Naive thymus-derived CD8-positive, alpha-beta T cell (primary cell): ENCODE measurements around the gene KCNE4. TPM values are rescaled to one million over a fixed set of nuclear protein-coding genes. Genes with fewer than 3 reads are reported as not detected.

Experiments used
- ATAC-seq, 2 donors: fragments of 150-1000 bp; cut with Tn5 transposase in 1 of 2; sonication (Bioruptor Pico), chemical (Tn5 transposase) in 1 of 2; 1 replicate in 1 of 2; 2 replicates in 1 of 2; pipeline ENCODE4 v1.10.0; 2021; ENCODE audit warnings: mild to moderate bottlenecking in 2 of 2, moderate library complexity in 2 of 2
- POLR2A ChIA-PET: fragments of 350-600 bp; sonication (Branson Sonifier 250); formaldehyde crosslinking; loops from one replicate; lab custom pipeline; 2021; ENCODE audit warnings: antibody characterized with exemption; lab: Charles Lee
- DNase-seq, 10 donors: peaks; one replicate each; pipeline versions ENCODE4 v3.0.0 to v3.0.0-alpha.2; 2020 to 2022
- H3K27ac Mint-ChIP-seq, 10 donors: one replicate each; pipeline ENCODE4 v1.8.0; 2020 to 2022; ENCODE audit warnings: mild to moderate bottlenecking in 10 of 10, mixed read lengths in 10 of 10, moderate library complexity in 4 of 10, inconsistent platforms in 1 of 10
- H3K27me3 Mint-ChIP-seq, 5 donors: one replicate each; pipeline ENCODE4 v1.8.0; 2021 to 2022; ENCODE audit warnings: mixed read lengths in 5 of 5
- H3K36me3 Mint-ChIP-seq, 3 donors: one replicate each; pipeline ENCODE4 v1.8.0; 2020 to 2022; ENCODE audit warnings: mixed read lengths in 3 of 3, mild to moderate bottlenecking in 2 of 3, inconsistent platforms in 1 of 3
- H3K4me1 Mint-ChIP-seq, 4 donors: one replicate each; pipeline ENCODE4 v1.8.0; 2021 to 2022; ENCODE audit warnings: mixed read lengths in 4 of 4
- H3K4me3 Mint-ChIP-seq, 10 donors: one replicate each; pipeline ENCODE4 v1.8.0; 2020 to 2022; ENCODE audit warnings: mild to moderate bottlenecking in 10 of 10, mixed read lengths in 10 of 10, moderate library complexity in 6 of 10, inconsistent platforms in 1 of 10
- H3K9me3 Mint-ChIP-seq, 9 donors: one replicate each; pipeline ENCODE4 v1.8.0; 2020 to 2022; ENCODE audit warnings: mixed read lengths in 9 of 9, mild to moderate bottlenecking in 3 of 9, inconsistent platforms in 1 of 9, moderate library complexity in 1 of 9
- polyA plus RNA-seq, 3 donors: library from polyadenylated mRNA; unstranded; fragments of 300-500 nt; fragmentation: Illumina TruSeq; gene quantifications; one replicate each; pipeline ENCODE4 v1.2.3, GENCODE V29; 2021
- total RNA-seq, 8 experiments: library from RNA in 2 of 8; stranded (reverse) in 2 of 8; gene quantifications; one replicate each; pipeline ENCODE4 v1.2.3 and lab custom pipeline; 2021 to 2026

KCNE4 gene
- total and polyA plus RNA-seq, 5 experiments from 2014 or later = not detected

DNA sequence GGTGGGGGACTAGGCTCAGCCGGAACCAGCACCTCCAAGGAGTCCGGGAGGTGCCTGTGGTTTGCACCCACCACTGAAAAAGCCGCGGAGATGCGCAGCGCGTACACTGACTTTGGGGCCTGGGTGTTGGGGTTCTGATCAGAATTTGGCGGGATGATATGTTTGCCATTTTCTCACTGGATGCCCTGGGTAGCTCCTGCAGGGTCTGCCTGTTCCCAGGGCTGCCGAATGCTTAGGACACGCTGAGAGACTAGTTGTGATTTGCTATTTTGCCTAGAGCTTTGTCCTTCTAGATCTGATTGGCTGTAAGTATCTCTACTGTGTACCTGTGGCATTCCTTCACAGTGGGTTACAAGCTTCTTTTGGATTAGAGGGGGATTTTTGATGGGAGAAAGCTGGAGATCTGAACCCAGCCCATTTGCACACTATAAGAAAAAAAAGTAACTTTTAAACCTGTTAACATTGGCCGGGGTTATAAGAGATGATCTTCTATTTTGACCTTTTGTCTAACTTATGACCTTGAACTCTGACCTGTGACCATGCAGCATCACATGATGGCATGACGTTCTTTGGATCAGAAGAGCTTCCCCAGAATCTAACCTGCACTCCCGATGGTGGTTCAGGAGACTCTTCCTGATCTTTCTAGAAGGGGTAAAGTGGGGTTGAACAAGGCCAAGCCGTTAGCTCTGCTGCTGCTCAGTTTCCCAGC lies 1.6 kb downstream of the KCNE4 start:
- Mint-ChIP-seq H3K4me3 (no peak overlapping the region), H3K27me3 (peaks cover 6 to 56% (median 14%) of the 10 kb centered on the region in 5 donors), H3K36me3 (no peaks in the 10 kb centered on the region), H3K27ac (no peak overlapping the region), H3K4me1 (peaks cover 0 to 1% (median 0%) of the 10 kb centered on the region in 4 donors), H3K9me3 (peaks cover 0 to 2% (median 0%) of the 10 kb centered on the region in 9 donors)
- POLR2A ChIA-PET = no interaction called here
- DNase-seq (no peak), ATAC-seq (no peak)

DNA sequence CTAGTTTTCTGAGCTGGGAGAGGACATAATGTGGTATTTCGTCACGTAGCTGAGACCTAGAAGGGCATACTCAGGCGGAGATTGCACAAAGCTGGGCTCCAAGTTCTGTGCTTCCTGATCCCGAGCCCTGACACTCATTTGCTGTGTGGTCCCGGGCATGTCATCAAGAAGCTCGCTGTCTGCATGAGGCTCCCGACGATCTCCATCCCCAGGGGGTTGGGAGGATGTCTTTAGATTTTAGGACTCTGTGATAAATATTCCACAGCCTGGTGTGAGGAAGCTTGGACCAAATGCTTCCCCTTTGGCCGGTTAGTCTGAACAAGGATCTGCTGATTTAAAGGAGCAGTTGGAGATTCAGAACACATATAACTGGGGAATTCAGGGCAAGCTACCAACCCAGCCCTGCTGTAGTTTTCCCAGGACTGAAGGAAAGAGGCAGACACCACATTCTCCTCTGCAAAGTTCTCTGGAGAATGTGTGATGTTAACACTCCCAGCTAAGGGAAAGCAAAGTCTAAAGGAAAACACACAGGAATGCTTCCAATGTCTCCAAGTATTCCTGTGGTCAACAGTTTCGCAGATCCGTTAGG lies 2.3 kb downstream of the KCNE4 start:
- DNase-seq (no peak), ATAC-seq (no peak)
- Mint-ChIP-seq H3K4me3 (no peak overlapping the region), H3K36me3 (no peaks in the 10 kb centered on the region), H3K27me3 (peaks cover 6 to 56% (median 14%) of the 10 kb centered on the region in 5 donors), H3K27ac (no peak overlapping the region), H3K9me3 (peaks cover 0 to 2% (median 0%) of the 10 kb centered on the region in 9 donors), H3K4me1 (peaks cover 0 to 1% (median 0%) of the 10 kb centered on the region in 4 donors)
- POLR2A ChIA-PET = no interaction called here

DNA sequence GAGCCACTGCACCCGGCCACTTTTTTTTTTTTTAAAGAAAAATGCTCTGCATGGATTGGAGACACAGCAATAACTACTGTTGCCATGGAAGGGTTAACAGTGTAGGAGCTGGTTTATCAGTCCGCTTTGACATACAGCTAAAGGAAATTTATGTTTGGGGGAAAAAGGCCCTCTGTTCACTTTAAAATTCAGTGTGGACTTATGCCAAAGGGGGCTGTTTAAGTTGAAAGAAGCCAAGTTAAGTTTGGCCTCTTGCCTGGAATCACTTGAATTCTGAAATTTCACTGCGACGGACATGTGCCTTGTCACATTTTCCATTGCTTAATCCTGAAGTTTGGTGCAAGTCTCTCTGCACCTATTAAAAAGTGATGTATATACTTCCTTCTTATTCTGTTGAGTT lies 3.1 kb downstream of the KCNE4 start:
- ATAC-seq = no peak
- Mint-ChIP-seq H3K27me3 (peaks cover 7 to 55% (median 14%) of the 10 kb centered on the region in 5 donors), H3K4me3 (no peak overlapping the region), H3K27ac (no peak overlapping the region), H3K9me3 (peaks cover 0 to 2% (median 0%) of the 10 kb centered on the region in 9 donors), H3K36me3 (no peaks in the 10 kb centered on the region), H3K4me1 (peaks cover 0 to 1% (median 0%) of the 10 kb centered on the region in 4 donors)
- no peak for DNase-seq
- POLR2A ChIA-PET = no interaction called here

DNA sequence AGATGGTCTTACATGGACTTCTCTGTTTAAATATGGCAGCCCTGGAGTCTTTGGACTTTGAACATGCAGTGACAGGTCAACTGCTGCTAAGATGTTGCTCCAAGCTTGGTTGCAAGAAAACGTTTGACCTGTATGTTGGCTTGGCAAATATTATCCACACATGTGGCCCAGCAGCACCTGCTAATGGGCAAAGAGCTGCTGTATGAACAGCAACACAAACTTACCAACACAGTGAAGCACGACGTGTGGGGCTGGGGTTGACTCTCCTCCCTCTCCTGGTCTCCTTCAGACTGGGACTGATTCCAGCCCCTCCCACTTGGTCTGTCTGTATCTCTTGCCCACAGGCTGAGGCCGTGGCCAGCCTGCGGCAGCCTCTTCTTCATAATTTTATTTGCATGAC lies 3.8 kb downstream of the KCNE4 start:
- ATAC-seq = no peak
- POLR2A ChIA-PET = no interaction called here

DNA sequence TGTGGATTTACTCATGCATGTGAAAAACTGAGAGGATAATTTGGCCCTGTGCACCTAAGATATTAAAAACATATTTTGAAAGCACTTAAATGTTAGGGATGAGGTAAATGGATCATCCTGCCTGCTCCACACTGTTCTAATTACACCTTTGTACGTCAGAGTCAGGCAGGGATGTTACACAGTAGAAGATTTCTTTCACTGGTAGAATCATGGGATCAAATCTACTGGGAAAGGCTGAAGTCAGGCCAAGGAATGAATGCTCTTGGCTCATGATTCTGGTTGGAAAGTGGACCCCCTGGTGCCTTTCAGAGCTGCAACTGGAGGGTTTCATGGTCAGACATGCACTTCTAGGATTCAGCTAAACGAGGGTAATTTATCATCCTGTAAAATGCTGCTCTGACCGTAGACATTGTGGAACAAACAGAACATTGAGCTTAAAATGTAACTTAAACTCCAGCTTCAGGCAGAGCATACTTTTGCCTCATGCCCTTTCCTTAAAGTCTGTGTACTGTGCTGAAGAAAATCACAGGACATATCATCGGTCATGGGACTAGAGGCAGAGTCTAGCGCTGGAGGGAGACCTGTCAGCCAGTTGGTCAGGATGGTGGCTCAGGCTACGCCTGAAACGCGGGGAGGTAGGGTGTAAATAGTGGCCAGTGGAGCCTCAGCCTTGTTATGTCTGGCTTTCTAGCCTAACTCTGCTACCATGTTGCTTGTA lies 4.9 kb downstream of the KCNE4 start:
- no peak overlapping the region for H3K4me3 Mint-ChIP-seq
- no peaks in the 10 kb centered on the region for H3K36me3 Mint-ChIP-seq
- DNase-seq (no peak), ATAC-seq (no peak)
- H3K4me1 Mint-ChIP-seq = no peaks in the 10 kb centered on the region
- no peaks in the 10 kb centered on the region for H3K9me3 Mint-ChIP-seq
- POLR2A ChIA-PET = no interaction called here
- H3K27ac Mint-ChIP-seq = no peak overlapping the region
- peaks cover 5 to 55% (median 9%) of the 10 kb centered on the region in 5 donors for H3K27me3 Mint-ChIP-seq

More for the DNA sequence above, 3.8 kb downstream of the KCNE4 start:
- Mint-ChIP-seq H3K36me3 (no peaks in the 10 kb centered on the region), H3K27me3 (peaks cover 6 to 55% (median 9%) of the 10 kb centered on the region in 5 donors), H3K27ac (no peak overlapping the region), H3K9me3 (peaks cover 0 to 2% (median 0%) of the 10 kb centered on the region in 9 donors), H3K4me3 (no peak overlapping the region), H3K4me1 (peaks cover 0 to 1% (median 0%) of the 10 kb centered on the region in 4 donors)
- no peak for DNase-seq

DNA sequence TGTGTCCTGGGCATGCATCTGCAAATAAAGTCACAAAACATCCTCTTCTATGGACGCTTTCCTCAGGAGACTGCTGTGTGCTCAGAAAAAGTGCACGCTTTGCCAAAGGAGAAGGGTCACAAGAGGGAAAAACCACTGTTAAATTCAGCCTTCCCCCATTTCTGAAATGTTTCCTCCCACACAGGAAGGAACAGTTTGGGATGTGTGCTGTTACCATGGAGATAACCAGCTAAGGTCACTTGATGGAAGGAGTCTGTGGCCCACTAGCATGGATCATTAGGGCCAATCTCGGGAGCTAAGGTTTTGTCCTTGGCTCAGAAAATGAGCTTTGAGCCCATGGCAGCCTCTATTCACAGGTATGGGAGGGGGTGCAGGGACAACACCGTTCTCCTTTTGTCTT lies 5.6 kb downstream of the KCNE4 start:
- POLR2A ChIA-PET = no interaction called here
- Mint-ChIP-seq H3K9me3 (no peaks in the 10 kb centered on the region), H3K4me1 (no peaks in the 10 kb centered on the region), H3K27me3 (peaks cover 5 to 53% (median 11%) of the 10 kb centered on the region in 5 donors), H3K36me3 (no peaks in the 10 kb centered on the region), H3K4me3 (no peak overlapping the region), H3K27ac (no peak overlapping the region)
- ATAC-seq = no peak
- DNase-seq = no peak

DNA sequence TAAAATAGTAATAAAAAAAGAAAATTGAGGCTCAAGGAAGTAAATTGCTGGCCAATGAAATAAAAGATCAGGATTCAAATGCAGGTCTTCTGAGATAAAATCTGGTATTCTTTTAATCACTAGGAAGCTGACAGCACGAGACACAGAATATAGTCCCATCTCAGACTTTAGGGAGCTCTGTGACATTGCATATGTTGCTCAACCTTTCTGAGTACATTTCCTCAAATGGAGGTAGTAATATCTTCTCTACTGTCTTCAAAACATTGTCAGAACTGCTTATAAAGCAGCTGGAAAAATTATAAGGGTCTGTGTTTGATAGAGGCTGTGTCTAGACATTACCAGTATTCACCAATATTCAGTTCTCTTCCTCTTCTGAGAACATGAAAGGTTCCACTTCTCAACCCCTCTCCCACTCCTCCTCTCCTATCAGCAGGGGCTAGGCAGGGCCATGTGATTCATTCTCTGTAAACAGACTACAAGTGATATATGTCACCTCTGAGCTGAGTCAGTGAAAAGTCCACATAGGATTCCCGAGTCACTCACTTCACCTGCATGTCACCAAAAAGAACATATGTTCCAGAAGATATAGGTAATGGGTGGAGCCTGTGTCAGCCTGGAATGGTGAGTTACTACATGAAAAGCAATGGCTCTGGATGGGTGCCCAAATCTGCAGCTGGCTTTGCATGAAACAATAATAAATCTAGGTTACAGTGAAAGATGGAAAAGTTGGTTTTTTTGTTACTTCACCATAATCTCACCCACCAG lies 7.1 kb downstream of the KCNE4 start:
- Mint-ChIP-seq H3K9me3 (no peaks in the 10 kb centered on the region), H3K36me3 (no peaks in the 10 kb centered on the region), H3K4me3 (no peak overlapping the region), H3K27me3 (peaks cover 7 to 56% (median 11%) of the 10 kb centered on the region in 5 donors), H3K27ac (no peak overlapping the region), H3K4me1 (no peaks in the 10 kb centered on the region)
- ATAC-seq (no peak), DNase-seq (no peak)
- POLR2A ChIA-PET = no interaction called here

DNA sequence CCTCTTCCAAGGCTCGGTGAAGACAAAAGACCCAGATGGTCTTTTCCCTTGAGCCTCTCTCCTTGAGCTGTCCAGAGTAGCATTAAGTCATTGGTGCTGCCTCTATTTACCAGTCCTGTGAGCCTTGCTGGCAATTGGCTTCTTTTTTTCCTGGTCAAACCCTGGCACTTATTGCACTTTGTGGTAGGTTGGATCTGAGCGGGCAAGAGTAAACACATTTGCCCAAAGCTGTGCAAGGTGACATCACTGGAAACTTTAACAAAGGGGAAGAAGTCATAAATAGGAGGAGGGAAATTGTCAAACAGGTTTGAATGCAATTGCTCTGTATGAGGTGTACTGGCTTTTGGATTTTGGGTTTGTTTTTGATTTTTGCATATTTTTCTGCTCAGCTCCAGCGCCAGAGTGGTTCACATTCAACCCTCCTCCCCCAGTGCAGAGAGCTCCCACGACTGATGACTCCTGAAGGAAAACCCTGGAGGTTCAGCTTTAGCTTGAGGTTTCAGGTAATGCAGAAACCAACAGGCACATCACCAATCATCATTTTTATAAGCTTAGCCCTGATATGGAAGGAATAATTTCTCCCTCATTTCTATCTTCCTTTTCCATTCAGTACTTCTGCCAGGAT lies 8.3 kb downstream of the KCNE4 start:
- Mint-ChIP-seq H3K36me3 (no peaks in the 10 kb centered on the region), H3K27ac (no peak overlapping the region), H3K27me3 (peaks cover 10 to 51% (median 11%) of the 10 kb centered on the region in 5 donors), H3K4me1 (no peaks in the 10 kb centered on the region), H3K4me3 (no peak overlapping the region), H3K9me3 (no peaks in the 10 kb centered on the region)
- ATAC-seq (no peak), DNase-seq (no peak)
- POLR2A ChIA-PET = no interaction called here

DNA sequence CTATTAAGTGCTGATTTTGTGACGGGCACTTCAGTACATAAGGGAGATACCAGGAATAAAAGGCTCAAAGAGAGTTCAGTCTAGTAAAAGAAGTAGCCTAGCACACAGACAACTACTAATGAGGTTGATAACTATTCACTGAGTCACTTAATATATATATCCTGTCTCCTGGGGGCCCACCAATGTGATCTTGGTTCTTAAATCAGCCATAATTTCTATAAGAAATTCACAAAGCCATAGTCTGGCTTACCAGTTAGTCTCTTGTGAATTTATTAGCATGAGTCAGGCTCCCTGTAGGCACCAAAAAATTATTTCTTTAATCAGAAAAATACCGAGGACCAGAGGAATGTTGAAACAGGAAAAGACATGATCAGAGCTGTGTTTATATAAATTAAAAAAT lies 10.4 kb downstream of the KCNE4 start:
- Mint-ChIP-seq H3K4me1 (no peaks in the 10 kb centered on the region), H3K9me3 (no peaks in the 10 kb centered on the region), H3K4me3 (no peak overlapping the region), H3K27me3 (peaks cover 5 to 30% (median 10%) of the 10 kb centered on the region in 5 donors), H3K36me3 (no peaks in the 10 kb centered on the region), H3K27ac (no peak overlapping the region)
- POLR2A ChIA-PET = no interaction called here
- DNase-seq = no peak
- no peak for ATAC-seq

DNA sequence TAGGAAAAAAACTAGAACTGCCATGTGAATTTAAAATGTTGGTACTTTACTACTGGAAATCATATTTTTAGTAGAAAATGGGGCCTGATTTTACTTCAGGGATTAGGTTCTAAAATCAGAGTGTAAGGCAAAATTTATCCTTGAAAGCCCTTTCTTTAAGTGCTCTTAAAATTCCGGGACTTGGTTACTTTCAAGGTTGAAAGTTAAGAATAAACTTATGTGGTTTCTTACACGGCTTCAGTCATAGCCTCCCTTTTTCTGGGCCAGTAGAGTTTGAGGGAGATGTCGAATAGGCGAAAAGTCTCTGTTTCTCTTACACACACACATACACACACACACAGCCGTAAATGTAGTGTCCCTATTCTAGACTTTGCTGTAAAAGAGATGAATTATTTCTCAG lies 13.1 kb downstream of the KCNE4 start:
- POLR2A ChIA-PET = no interaction called here
- no peak overlapping the region for H3K4me3 Mint-ChIP-seq
- H3K27me3 Mint-ChIP-seq = peaks cover 4 to 29% (median 7%) of the 10 kb centered on the region in 5 donors
- no peak for ATAC-seq
- H3K9me3 Mint-ChIP-seq = no peaks in the 10 kb centered on the region
- no peak overlapping the region for H3K27ac Mint-ChIP-seq
- no peaks in the 10 kb centered on the region for H3K36me3 Mint-ChIP-seq
- H3K4me1 Mint-ChIP-seq = no peaks in the 10 kb centered on the region
- DNase-seq = no peak

DNA sequence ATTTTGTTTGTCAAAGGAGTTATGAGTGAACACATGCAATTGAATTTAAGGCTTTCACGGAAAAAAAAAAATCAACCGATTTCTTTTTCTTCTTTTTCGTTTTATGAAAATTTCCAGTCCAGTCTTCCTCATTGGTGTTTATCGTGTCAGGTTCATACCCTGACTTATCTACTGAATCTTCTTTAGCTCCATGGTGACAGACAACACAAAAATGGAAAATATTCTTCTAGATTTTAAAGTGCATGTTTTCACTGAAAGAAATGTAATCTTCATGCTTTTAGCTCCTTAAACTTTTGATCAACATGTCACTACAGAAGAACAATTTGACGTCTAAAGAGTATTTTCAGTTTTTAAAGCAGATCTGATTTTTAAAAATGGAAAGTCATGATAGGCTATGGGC lies 14.7 kb downstream of the KCNE4 start:
- no peak for ATAC-seq
- POLR2A ChIA-PET = no interaction called here
- no peaks in the 10 kb centered on the region for H3K36me3 Mint-ChIP-seq
- peaks cover 2 to 13% (median 7%) of the 10 kb centered on the region in 5 donors for H3K27me3 Mint-ChIP-seq
- no peak overlapping the region for H3K27ac Mint-ChIP-seq
- no peaks in the 10 kb centered on the region for H3K9me3 Mint-ChIP-seq
- DNase-seq = no peak
- no peak overlapping the region for H3K4me3 Mint-ChIP-seq
- no peaks in the 10 kb centered on the region for H3K4me1 Mint-ChIP-seq

DNA sequence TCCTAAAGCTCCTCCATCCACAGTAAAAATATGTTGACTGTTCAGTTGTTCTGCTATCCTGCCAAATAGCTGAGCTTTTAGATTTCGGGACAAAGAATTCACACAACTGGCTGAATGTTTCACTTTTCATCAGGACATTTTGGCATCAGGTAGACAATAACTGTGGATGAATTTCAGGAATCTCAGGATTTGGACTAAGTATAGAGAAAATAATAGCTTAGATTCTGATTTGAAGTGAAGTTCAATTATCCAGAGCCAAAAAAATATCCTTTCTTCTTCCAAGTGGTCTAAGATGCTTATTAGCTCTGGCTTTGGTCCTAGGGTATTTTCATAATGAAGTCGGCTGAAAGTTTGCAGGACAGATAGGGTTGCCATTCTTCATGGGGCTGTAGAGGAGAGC lies 16.1 kb downstream of the KCNE4 start:
- POLR2A ChIA-PET = no interaction called here
- Mint-ChIP-seq H3K36me3 (no peaks in the 10 kb centered on the region), H3K4me3 (no peak overlapping the region), H3K9me3 (peaks cover 0 to 4% (median 0%) of the 10 kb centered on the region in 9 donors), H3K27me3 (peaks cover 0 to 13% (median 5%) of the 10 kb centered on the region in 5 donors), H3K4me1 (no peaks in the 10 kb centered on the region), H3K27ac (no peak overlapping the region)
- ATAC-seq = no peak
- DNase-seq = no peak
